ENCODE results near the gene C20orf204. TPM values are rescaled to one million over a fixed set of nuclear protein-coding genes. Genes with fewer than 3 reads are reported as not detected.

Gene C20orf204
- total and polyA plus RNA-seq, 4 donors, result 0.07 to 0.59 (median 0.12) TPM

- peak; percentile 55 for DNase-seq (ENCODE audit: low spot score)
- H3K9me3 ChIP-seq (ENCODE audit: control insufficient read depth in 4 of 4, low read length in 3 of 4), result no peaks in the 10 kb centered on the region
- peak within 1 kb of the TSS; percentile 1 to 25 for H3K9ac ChIP-seq (ENCODE audit: low read depth in 1 of 2, low read length in 2 of 2)
- H3K36me3 ChIP-seq (ENCODE audit: control insufficient read depth in 4 of 4, insufficient read depth in 3 of 4, low read depth in 1 of 4, low read length in 3 of 4), result no peaks in the 10 kb centered on the region
- no peak for TF ChIP-seq FOXA1 (IDR thresholded peaks at IDR 0.05)
- TF ChIP-seq FOXA2 (IDR thresholded peaks at IDR 0.05), result no peak
- H3K27me3 ChIP-seq (ENCODE audit: control insufficient read depth in 4 of 4, insufficient read depth in 4 of 4, low read length in 3 of 4), result no peaks in the 10 kb centered on the region
- WGBS, result 1% methylated on average over 73 of the region's 73 CpGs
- peak within 1 kb of the TSS; percentile 50 to 74 for H3K27ac ChIP-seq (ENCODE audit: low read depth in 1 of 2, low read length in 2 of 2)
- H3K4me1 ChIP-seq (ENCODE audit: control insufficient read depth in 4 of 4, insufficient read depth in 4 of 4, low read length in 3 of 4), result peaks cover 14 to 35% (median 19%) of the 10 kb centered on the region in 4 donors
- peak within 1 kb of the TSS; percentile 45 to 66 (median 61) for H3K4me3 ChIP-seq (ENCODE audit: low read depth in 1 of 3, low read length in 3 of 3)
Observed at GRCh38 chr20:64079273-64080012, 43.5 kb downstream of the C20orf204 start, which contains the start of gene RGS19. RGS19 (minus strand) TSS chr20:64079518; CDS start chr20:64076886, 2,632 bp downstream.

GRCh38 chr20:64080013-64080812 is 44.2 kb downstream of the C20orf204 start, which contains the start of gene OPRL1:
OPRL1 (plus strand) TSS chr20:64080082; CDS start chr20:64092721, 12,639 bp downstream.
- Histone ChIP-seq H3K4me1 (ENCODE audit: control insufficient read depth in 4 of 4, insufficient read depth in 4 of 4, low read length in 3 of 4) (peaks cover 14 to 35% (median 19%) of the 10 kb centered on the region in 4 donors), H3K27me3 (ENCODE audit: control insufficient read depth in 4 of 4, insufficient read depth in 4 of 4, low read length in 3 of 4) (peaks cover 0 to 6% (median 0%) of the 10 kb centered on the region in 4 donors), H3K9ac (ENCODE audit: low read depth in 1 of 2, low read length in 2 of 2) (peak within 1 kb of the TSS; percentile 1 to 25), H3K27ac (ENCODE audit: low read depth in 1 of 2, low read length in 2 of 2) (peak within 1 kb of the TSS; percentile 50 to 74), H3K36me3 (ENCODE audit: control insufficient read depth in 4 of 4, insufficient read depth in 3 of 4, low read depth in 1 of 4, low read length in 3 of 4) (no peaks in the 10 kb centered on the region), H3K9me3 (ENCODE audit: control insufficient read depth in 4 of 4, low read length in 3 of 4) (no peaks in the 10 kb centered on the region), H3K4me3 (ENCODE audit: low read depth in 1 of 3, low read length in 3 of 3) (peak within 1 kb of the TSS; percentile 45 to 66 (median 61))
- DNase-seq (ENCODE audit: low spot score), result no peak
- TF ChIP-seq RAD21 (IDR thresholded peaks at IDR 0.05) (no peak), YY1 (IDR thresholded peaks at IDR 0.05) (no peak), ZBTB33 (IDR thresholded peaks at IDR 0.05) (no peak), SP1 (IDR thresholded peaks at IDR 0.05) (no peak), REST (IDR thresholded peaks at IDR 0.05) (no peak), MAX (IDR thresholded peaks at IDR 0.05) (no peak), NR2F2 (IDR thresholded peaks at IDR 0.05) (no peak), FOXA1 (IDR thresholded peaks at IDR 0.05) (no peak), FOXA2 (IDR thresholded peaks at IDR 0.05) (no peak), HNF4A (conservative IDR thresholded peaks at IDR 0.05) (no peak), TAF1 (conservative IDR thresholded peaks at IDR 0.05) (no peak), ATF3 (IDR thresholded peaks at IDR 0.05) (no peak), RXRA (IDR thresholded peaks at IDR 0.05) (no peak)
- 18% methylated on average over 62 of the region's 62 CpGs for WGBS
